ENCODE results near the gene VMO1. TPM values are rescaled to one million over a fixed set of nuclear protein-coding genes. Genes with fewer than 3 reads are reported as not detected.

Gene VMO1
- total RNA-seq, 6 experiments from 2014 or later = 0.23 to 0.34 (median 0.31) TPM; not detected in 3

GRCh38 chr17:4788807-4789700 is 2.9 kb upstream of the VMO1 start, which contains the start of gene GLTPD2:
GLTPD2 (plus strand) TSS chr17:4788964; CDS start chr17:4789012, 48 bp downstream.
- peak within 1 kb of the TSS; percentile 52 for H3K27ac Mint-ChIP-seq

GRCh38 chr17:4788159-4788806 is 2.1 kb upstream of the VMO1 start:
- DNase-seq = no peak
- H3K27me3 Mint-ChIP-seq (ENCODE audit: insufficient read depth) = peaks cover 17% of the 10 kb centered on the region
- no peak overlapping the region for H3K27ac Mint-ChIP-seq
- H3K4me1 Mint-ChIP-seq (ENCODE audit: low read depth) = peaks cover 32% of the 10 kb centered on the region
- H3K4me3 Mint-ChIP-seq = peak overlapping the region; percentile 34; the same call in 1 of the 2 replicates
- no peak for TF ChIP-seq CTCF (IDR thresholded peaks at IDR 0.05)
- no peaks in the 10 kb centered on the region for H3K36me3 Mint-ChIP-seq (ENCODE audit: low read depth)
- no peaks in the 10 kb centered on the region for H3K9me3 Mint-ChIP-seq

More at GRCh38 chr17:4788807-4789700, 2.9 kb upstream of the VMO1 start, which contains the start of gene GLTPD2:
- Mint-ChIP-seq H3K36me3 (ENCODE audit: low read depth) (no peaks in the 10 kb centered on the region), H3K9me3 (no peaks in the 10 kb centered on the region), H3K4me3 (peak within 1 kb of the TSS; percentile 82), H3K27me3 (ENCODE audit: insufficient read depth) (peaks cover 15% of the 10 kb centered on the region), H3K4me1 (ENCODE audit: low read depth) (peaks cover 32% of the 10 kb centered on the region)
- DNase-seq = no peak
- no peak for TF ChIP-seq CTCF (IDR thresholded peaks at IDR 0.05)

- Mint-ChIP-seq H3K27ac (no peak overlapping the region), H3K4me3 (peak overlapping the region; percentile 85), H3K4me1 (ENCODE audit: low read depth) (peaks cover 32% of the 10 kb centered on the region), H3K9me3 (no peaks in the 10 kb centered on the region), H3K27me3 (ENCODE audit: insufficient read depth) (peaks cover 25% of the 10 kb centered on the region), H3K36me3 (ENCODE audit: low read depth) (no peaks in the 10 kb centered on the region)
- no peak for DNase-seq
- TF ChIP-seq CTCF (IDR thresholded peaks at IDR 0.05) = no peak
Measured at GRCh38 chr17:4786516-4786915, 352 bp upstream of the VMO1 start.

- Mint-ChIP-seq H3K36me3 (ENCODE audit: low read depth) (no peaks in the 10 kb centered on the region), H3K4me1 (ENCODE audit: low read depth) (peaks cover 25% of the 10 kb centered on the region), H3K9me3 (no peaks in the 10 kb centered on the region), H3K4me3 (peak overlapping the region; percentile 85), H3K27ac (no peak overlapping the region), H3K27me3 (ENCODE audit: insufficient read depth) (peaks cover 29% of the 10 kb centered on the region)
- no peak for TF ChIP-seq CTCF (IDR thresholded peaks at IDR 0.05)
- DNase-seq = no peak
Measured at GRCh38 chr17:4785311-4786105, 656 bp downstream of the VMO1 start.

GRCh38 chr17:4782652-4783051 is 3.5 kb downstream of the VMO1 start:
- Mint-ChIP-seq H3K4me1 (ENCODE audit: low read depth) (peaks cover 25% of the 10 kb centered on the region), H3K27ac (no peak overlapping the region), H3K27me3 (ENCODE audit: insufficient read depth) (peaks cover 52% of the 10 kb centered on the region), H3K9me3 (no peaks in the 10 kb centered on the region), H3K4me3 (no peak overlapping the region), H3K36me3 (ENCODE audit: low read depth) (no peaks in the 10 kb centered on the region)
- 0 out of 2 replicates have a peak, but pooled peaks have one; percentile 27 for TF ChIP-seq CTCF (IDR thresholded peaks at IDR 0.05)
- DNase-seq = no peak
